Measurements from ENCODE around the gene MMP28.
A peak's percentile ranks its signal among the peaks of the same experiment; 100 is the strongest.

MMP28 gene

GRCh38 chr17:35726953-35727460 is 68.4 kb downstream of the MMP28 start:
- no peak for TF ChIP-seq CTCF (IDR thresholded peaks at IDR 0.05)
- peak overlapping the region in 1 of 2 donors; percentile 29 for H3K27ac ChIP-seq
- H3K4me3 ChIP-seq = no peak overlapping the region
- no peaks in the 10 kb centered on the region for H3K9me3 ChIP-seq
- H3K27me3 ChIP-seq = no peaks in the 10 kb centered on the region
- peaks cover 29 to 46% (median 40%) of the 10 kb centered on the region in 3 donors for H3K36me3 ChIP-seq
- H3K4me1 ChIP-seq = peaks cover 0 to 41% (median 24%) of the 10 kb centered on the region in 4 donors
- intact Hi-C loops (cut with DNase I; ENCODE audit: low total_unique reads) = no loop called here
- no peak for DNase-seq

GRCh38 chr17:35726127-35726952 is 69.1 kb downstream of the MMP28 start:
- peaks cover 35 to 53% (median 46%) of the 10 kb centered on the region in 3 donors for H3K36me3 ChIP-seq

GRCh38 chr17:35725802-35726126 is 69.7 kb downstream of the MMP28 start:
- no peak for TF ChIP-seq CTCF (IDR thresholded peaks at IDR 0.05)
- peaks cover 40 to 55% (median 52%) of the 10 kb centered on the region in 3 donors for H3K36me3 ChIP-seq
- intact Hi-C loops (cut with DNase I; ENCODE audit: low total_unique reads) = no loop called here
- H3K4me1 ChIP-seq = peaks cover 0 to 29% (median 14%) of the 10 kb centered on the region in 4 donors
- H3K9me3 ChIP-seq = no peaks in the 10 kb centered on the region
- no peak for DNase-seq
- no peak overlapping the region for H3K4me3 ChIP-seq
- H3K27ac ChIP-seq = no peak overlapping the region
- H3K27me3 ChIP-seq = no peaks in the 10 kb centered on the region

More at GRCh38 chr17:35726127-35726952, 69.1 kb downstream of the MMP28 start:
- no peaks in the 10 kb centered on the region for H3K9me3 ChIP-seq
- TF ChIP-seq CTCF (IDR thresholded peaks at IDR 0.05) = no peak
- H3K27ac ChIP-seq = peak overlapping the region in 1 of 2 donors; percentile 29
- DNase-seq = peak in 1 of 2 donors; percentile 68
- intact Hi-C loops (cut with DNase I; ENCODE audit: low total_unique reads) = no loop called here
- no peak overlapping the region for H3K4me3 ChIP-seq
- no peaks in the 10 kb centered on the region for H3K27me3 ChIP-seq
- H3K4me1 ChIP-seq = peaks cover 0 to 34% (median 20%) of the 10 kb centered on the region in 4 donors

- no peak overlapping the region for H3K27ac ChIP-seq
- no peaks in the 10 kb centered on the region for H3K27me3 ChIP-seq
- peaks cover 40 to 55% (median 53%) of the 10 kb centered on the region in 3 donors for H3K36me3 ChIP-seq
- H3K9me3 ChIP-seq = no peaks in the 10 kb centered on the region
- TF ChIP-seq CTCF (IDR thresholded peaks at IDR 0.05) = no peak
- no peak overlapping the region for H3K4me3 ChIP-seq
- intact Hi-C loops (cut with DNase I; ENCODE audit: low total_unique reads) = no loop called here
- peaks cover 0 to 23% (median 12%) of the 10 kb centered on the region in 4 donors for H3K4me1 ChIP-seq
- DNase-seq = no peak
Observed at GRCh38 chr17:35725058-35725457, 70.4 kb downstream of the MMP28 start.

GRCh38 chr17:35723735-35724134 is 71.7 kb downstream of the MMP28 start:
- Histone ChIP-seq H3K9me3 (no peaks in the 10 kb centered on the region), H3K4me3 (no peak overlapping the region), H3K27ac (no peak overlapping the region), H3K36me3 (peaks cover 40 to 58% (median 55%) of the 10 kb centered on the region in 3 donors), H3K27me3 (no peaks in the 10 kb centered on the region), H3K4me1 (peaks cover 0 to 26% (median 12%) of the 10 kb centered on the region in 4 donors)
- intact Hi-C loops (cut with DNase I; ENCODE audit: low total_unique reads) = no loop called here
- TF ChIP-seq CTCF (IDR thresholded peaks at IDR 0.05) = no peak
- DNase-seq = no peak

Measured in tibial artery (tissue), 4 donors.